ENCODE measurements around the gene USP1. TPM values are rescaled to one million over a fixed set of nuclear protein-coding genes. Genes with fewer than 3 reads are reported as not detected.

USP1 gene
- polyA plus RNA-seq, 1 donor from 2014 or later = 20.3 TPM

Other genes with a start within 250 kb of the USP1 start
- not detected in 2 replicates for gene L1TD1, start 242.2 kb upstream of the USP1 start, polyA plus RNA-seq
- 0.25 and 0.34 TPM in 2 replicates for gene KANK4, start 117.6 kb upstream of the USP1 start, polyA plus RNA-seq
- gene ANGPTL3, start 160.5 kb downstream of the USP1 start, polyA plus RNA-seq = not detected in 2 replicates

Measured in neural cell (in vitro differentiated cells).